HCT116 (cell line): Measurements from ENCODE around the gene RNF7. TPM values are rescaled to one million over a fixed set of nuclear protein-coding genes. Genes with fewer than 3 reads are reported as not detected.

Source experiments
- ATAC-seq: fragments of 200-7000 bp; cut with Tn5 transposase; 2 replicates; pipeline ENCODE4 v1.9.1; 2020; ENCODE audit warnings: mild to moderate bottlenecking, moderate library complexity
- BruUV-seq: library from RNA; stranded (reverse); fragments of 400-500 nt; replicated peaks from 2 replicates; lab custom pipeline; 2021; lab: Mats Ljungman, UMichigan
- CTCF ChIA-PET: fragments of 300-600 bp; sonication (Branson Sonifier 250); formaldehyde crosslinking; loops from one replicate; lab custom pipeline; 2021; ENCODE audit warnings: antibody characterized with exemption; lab: Charles Lee
- POLR2A ChIA-PET: fragments of 300-600, 350-600 bp; sonication (Branson Sonifier 250); formaldehyde crosslinking; loops from one replicate; lab custom pipeline; 2021; ENCODE audit warnings: antibody characterized with exemption; lab: Charles Lee
- RAD21 ChIA-PET, 2 experiments: fragments of 300-600 bp; sonication (Branson Sonifier 250); formaldehyde crosslinking; loops; one replicate each; lab custom pipeline; 2023; ENCODE audit warnings: low total read pairs in 2 of 2; ENCODE audit not compliant: uncharacterized antibody in 2 of 2, unreplicated experiment in 2 of 2, low non-redundant PET in 1 of 2; lab: Charles Lee
- DNase-seq: peaks from one replicate; pipeline ENCODE4 v3.0.0-alpha.2; 2010; ENCODE audit warnings: low read depth, low spot score
- H2AFZ ChIP-seq: fragments of 200-600 bp; shearing (Covaris generic), sonication (generic); 2 replicates; pipeline ENCODE4 v1.6.1; 2017; ENCODE audit warnings: low read depth, mixed run types, mixed read lengths, antibody characterized with exemption, low read length; ENCODE audit not compliant: poor library complexity, severe bottlenecking
- H3K27ac ChIP-seq: 2 replicates; pipeline ENCODE4 v1.5.1; 2012; ENCODE audit warnings: low read depth, low read length
- H3K27me3 ChIP-seq: fragments of 200-600 bp; sonication (generic); 2 replicates; pipeline ENCODE4 v1.6.1; 2016; ENCODE audit warnings: mixed run types, low read length, mixed read lengths; ENCODE audit not compliant: insufficient read depth
- H3K36me3 ChIP-seq, 2 experiments: fragments of 200-500 bp in 1 of 2; fragments of 200-600 bp in 1 of 2; sonication (Bioruptor generic) in 1 of 2; sonication (generic) in 1 of 2; 2 replicates each; pipeline versions ENCODE4 v1.5.1 to v1.6.1; 2014 to 2016; ENCODE audit warnings: low read length in 2 of 2, inconsistent platforms in 1 of 2, mixed read lengths in 1 of 2, mixed run types in 1 of 2; ENCODE audit not compliant: insufficient read depth in 2 of 2, control insufficient read depth in 1 of 2
- H3K4me1 ChIP-seq, 2 experiments: fragments of 200-600 bp in 1 of 2; sonication (generic) in 1 of 2; 2 replicates each; pipeline versions ENCODE4 v1.5.1 to v1.6.1; 2012 to 2017; ENCODE audit warnings: low read length in 2 of 2, inconsistent platforms in 1 of 2, mild to moderate bottlenecking in 1 of 2, mixed read lengths in 1 of 2, mixed run types in 1 of 2, moderate library complexity in 1 of 2; ENCODE audit not compliant: insufficient read depth in 2 of 2, control insufficient read depth in 1 of 2
- H3K4me2 ChIP-seq: fragments of 200-600 bp; sonication (generic); 2 replicates; pipeline ENCODE4 v1.6.1; 2017; ENCODE audit warnings: mixed run types, low read length, mixed read lengths
- H3K4me3 ChIP-seq, 2 experiments: fragments of 200-600 bp in 1 of 2; sonication (generic) in 1 of 2; replicated peaks in 1 of 2; 2 replicates each; pipeline ENCODE4 v1.5.1; 2011 to 2016; ENCODE audit warnings: low read length in 2 of 2, control low read depth in 1 of 2, low read depth in 1 of 2, mild to moderate bottlenecking in 1 of 2, mixed read lengths in 1 of 2, mixed run types in 1 of 2
- H3K79me2 ChIP-seq: fragments of 200-600 bp; sonication (generic); 2 replicates; pipeline ENCODE4 v1.6.1; 2017; ENCODE audit warnings: mild to moderate bottlenecking, mixed run types, low read length, moderate library complexity, mixed read lengths; ENCODE audit not compliant: insufficient read depth
- H3K9ac ChIP-seq: fragments of 200-600 bp; sonication (generic); 2 replicates; pipeline ENCODE4 v1.6.1; 2016; ENCODE audit warnings: low read length, mixed read lengths
- H3K9me2 ChIP-seq: fragments of 200-600 bp; sonication (generic), shearing (Covaris generic); 2 replicates; pipeline ENCODE4 v1.6.1; 2017; ENCODE audit warnings: mixed run types, mild to moderate bottlenecking, moderate library complexity; ENCODE audit not compliant: insufficient read depth
- H3K9me3 ChIP-seq, 2 experiments: fragments of 200-500 bp in 1 of 2; fragments of 200-600 bp in 1 of 2; sonication (Bioruptor generic) in 1 of 2; sonication (generic) in 1 of 2; 2 replicates each; pipeline ENCODE4 v1.6.1; 2014 to 2017; ENCODE audit warnings: low read length in 2 of 2, mixed read lengths in 2 of 2, inconsistent platforms in 1 of 2, low read depth in 1 of 2, mild to moderate bottlenecking in 1 of 2, mixed run types in 1 of 2, moderate library complexity in 1 of 2; ENCODE audit not compliant: control insufficient read depth in 1 of 2, insufficient read depth in 1 of 2
- H4K20me1 ChIP-seq: fragments of 200-600 bp; sonication (generic), shearing (Covaris generic); 2 replicates; pipeline ENCODE4 v1.6.1; 2017; ENCODE audit warnings: mixed run types, mild to moderate bottlenecking, moderate library complexity; ENCODE audit not compliant: insufficient read depth
- CEBPB ChIP-seq: IDR thresholded peaks from 2 replicates; pipeline ENCODE4 v1.6.1; 2012; ENCODE audit warnings: low read depth
- FOSL1 ChIP-seq: IDR thresholded peaks from 2 replicates; pipeline ENCODE4 v1.6.1; 2012; ENCODE audit warnings: low read depth
- JUND ChIP-seq: IDR thresholded peaks from 2 replicates; pipeline ENCODE4 v1.6.1; 2012
- POLR2AphosphoS5 ChIP-seq: IDR thresholded peaks from 2 replicates; pipeline ENCODE4 v1.6.1; 2011; ENCODE audit warnings: mild to moderate bottlenecking, low read depth, low read length, moderate library complexity
- RAD21 ChIP-seq: IDR thresholded peaks from 2 replicates; pipeline ENCODE4 v1.6.1; 2012; ENCODE audit warnings: low read depth, mild to moderate bottlenecking
- SIN3A ChIP-seq: IDR thresholded peaks from 2 replicates; pipeline ENCODE4 v1.6.1; 2012; ENCODE audit warnings: low read depth
- SP1 ChIP-seq: IDR thresholded peaks from 2 replicates; pipeline ENCODE4 v1.6.1; 2012; ENCODE audit warnings: low read depth
- TCF7L2 ChIP-seq: IDR thresholded peaks from 2 replicates; pipeline ENCODE4 v1.7.0; 2011; ENCODE audit warnings: borderline replicate concordance, inconsistent platforms; ENCODE audit not compliant: insufficient read depth, insufficient read length; ENCODE audit errors: extremely low read depth
- ZFX ChIP-seq: fragments of 450-650 bp; IDR thresholded peaks from 2 replicates; pipeline ENCODE4 v1.6.1; 2017
- intact Hi-C: fragments of 100-400 bp; cut with micrococcal nuclease; formaldehyde crosslinking; loops from 2 replicates; pipeline ENCODE4 v1.10.0; 2022
- total RNA-seq: library from RNA; stranded (reverse); gene quantifications from one replicate; pipeline ENCODE4 v1.2.1, GENCODE V29; 2021; ENCODE audit not compliant: unreplicated experiment
- TF ChIP-seq, protein P1 (sequence below): IDR thresholded peaks from 2 replicates; pipeline ENCODE4 v1.6.1; 2012; ENCODE audit warnings: low read depth
- TF ChIP-seq, protein P2 (sequence below): IDR thresholded peaks from 2 replicates; pipeline ENCODE4 v1.6.1; 2012

RNF7 gene
- total RNA-seq, 1 experiment from 2014 or later, result 82.3 TPM

DNA sequence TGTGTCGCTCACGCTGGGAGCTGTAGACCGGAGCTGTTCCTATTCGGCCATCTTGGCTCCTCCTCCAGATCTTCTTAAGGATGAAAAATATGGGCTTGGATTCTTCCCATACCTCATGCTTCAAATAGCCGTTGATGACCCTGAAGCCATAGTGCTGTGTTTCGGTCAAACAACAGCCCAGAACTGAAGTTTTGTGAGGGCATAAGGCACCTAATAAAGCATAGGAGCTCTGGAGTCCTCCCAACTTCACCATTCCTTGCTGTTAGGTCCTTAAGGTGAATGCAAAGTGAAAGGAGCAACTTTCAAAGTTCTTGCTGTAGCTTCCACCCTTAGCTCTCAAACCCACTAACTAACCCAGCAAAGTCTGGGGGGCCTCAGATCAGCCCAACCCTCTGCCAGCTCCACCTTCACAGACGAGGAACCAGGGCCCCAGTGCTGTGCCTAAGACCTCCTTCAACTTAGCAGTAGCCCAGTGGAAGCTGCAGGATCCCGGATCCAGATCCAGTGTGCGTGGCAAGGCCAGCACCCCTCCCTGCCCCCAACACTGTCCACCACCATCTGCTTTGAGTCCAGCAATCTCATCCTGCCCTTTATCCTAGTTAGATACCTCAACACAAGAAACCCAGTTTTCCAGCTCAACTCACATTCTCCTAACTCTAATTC lies 25.1 kb downstream of the RNF7 start, which contains the start of gene GRK7:
TSS of gene GRK7 (plus strand) at position 321 of the 663 bp plus-strand sequence. CDS start 14,877 bp downstream, outside the sequence.
- ChIA-PET CTCF (no interaction called here), POLR2A (no interaction called here), RAD21 (no interaction called here)
- intact Hi-C loops, result no loop called here
- H3K36me3 ChIP-seq, result no peaks in the 10 kb centered on the region
- no peak for TF ChIP-seq SP1
- TF ChIP-seq FOSL1, result no peak
- H3K9me2 ChIP-seq, result no peaks in the 10 kb centered on the region
- no peak within 1 kb of the TSS for H3K9ac ChIP-seq
- no peaks in the 10 kb centered on the region for H4K20me1 ChIP-seq
- ATAC-seq, result no peak
- H3K79me2 ChIP-seq, result no peaks in the 10 kb centered on the region
- H3K27ac ChIP-seq, result no peak within 1 kb of the TSS
- no peaks in the 10 kb centered on the region for H3K27me3 ChIP-seq
- H3K4me3 ChIP-seq, result no peak within 1 kb of the TSS
- H3K4me1 ChIP-seq, result no peaks in the 10 kb centered on the region
- H2AFZ ChIP-seq, result no peak within 1 kb of the TSS
- no peak within 1 kb of the TSS for H3K4me2 ChIP-seq
- BruUV-seq, result no TSS peak
- no peak for DNase-seq
- no peaks in the 10 kb centered on the region for H3K9me3 ChIP-seq

DNA sequence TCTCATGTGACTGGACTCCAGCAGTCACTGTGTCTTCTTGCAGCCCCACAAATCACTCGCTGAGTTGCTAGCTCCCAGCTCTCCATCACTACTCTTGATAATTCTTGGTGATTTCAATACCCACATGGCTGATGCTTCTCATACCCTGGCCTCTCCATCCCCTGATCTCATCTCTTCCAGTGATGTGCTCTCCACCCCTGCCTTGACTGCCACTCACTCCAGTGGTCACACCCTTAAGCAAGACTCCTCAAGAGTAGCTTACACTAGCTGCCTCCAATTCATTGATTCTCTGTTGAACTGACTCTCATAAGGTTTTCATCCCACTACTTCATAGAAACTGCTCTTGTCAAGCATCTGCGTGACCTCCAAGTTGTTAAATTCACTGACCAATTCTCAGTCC lies 25.9 kb downstream of the RNF7 start:
- Histone ChIP-seq H3K9ac (no peak overlapping the region), H3K9me2 (no peaks in the 10 kb centered on the region), H3K4me1 (no peaks in the 10 kb centered on the region), H3K4me2 (no peak overlapping the region), H3K27me3 (no peaks in the 10 kb centered on the region), H4K20me1 (no peaks in the 10 kb centered on the region), H3K27ac (no peak overlapping the region), H3K4me3 (no peak overlapping the region), H3K9me3 (no peaks in the 10 kb centered on the region), H3K79me2 (no peaks in the 10 kb centered on the region), H2AFZ (no peak overlapping the region), H3K36me3 (no peaks in the 10 kb centered on the region)
- TF ChIP-seq RAD21 (no peak), ZFX (no peak), POLR2AphosphoS5 (no peak), SIN3A (no peak), TCF7L2 (no peak), CEBPB (no peak), JUND (no peak)
- TF ChIP-seq, protein P1, sequence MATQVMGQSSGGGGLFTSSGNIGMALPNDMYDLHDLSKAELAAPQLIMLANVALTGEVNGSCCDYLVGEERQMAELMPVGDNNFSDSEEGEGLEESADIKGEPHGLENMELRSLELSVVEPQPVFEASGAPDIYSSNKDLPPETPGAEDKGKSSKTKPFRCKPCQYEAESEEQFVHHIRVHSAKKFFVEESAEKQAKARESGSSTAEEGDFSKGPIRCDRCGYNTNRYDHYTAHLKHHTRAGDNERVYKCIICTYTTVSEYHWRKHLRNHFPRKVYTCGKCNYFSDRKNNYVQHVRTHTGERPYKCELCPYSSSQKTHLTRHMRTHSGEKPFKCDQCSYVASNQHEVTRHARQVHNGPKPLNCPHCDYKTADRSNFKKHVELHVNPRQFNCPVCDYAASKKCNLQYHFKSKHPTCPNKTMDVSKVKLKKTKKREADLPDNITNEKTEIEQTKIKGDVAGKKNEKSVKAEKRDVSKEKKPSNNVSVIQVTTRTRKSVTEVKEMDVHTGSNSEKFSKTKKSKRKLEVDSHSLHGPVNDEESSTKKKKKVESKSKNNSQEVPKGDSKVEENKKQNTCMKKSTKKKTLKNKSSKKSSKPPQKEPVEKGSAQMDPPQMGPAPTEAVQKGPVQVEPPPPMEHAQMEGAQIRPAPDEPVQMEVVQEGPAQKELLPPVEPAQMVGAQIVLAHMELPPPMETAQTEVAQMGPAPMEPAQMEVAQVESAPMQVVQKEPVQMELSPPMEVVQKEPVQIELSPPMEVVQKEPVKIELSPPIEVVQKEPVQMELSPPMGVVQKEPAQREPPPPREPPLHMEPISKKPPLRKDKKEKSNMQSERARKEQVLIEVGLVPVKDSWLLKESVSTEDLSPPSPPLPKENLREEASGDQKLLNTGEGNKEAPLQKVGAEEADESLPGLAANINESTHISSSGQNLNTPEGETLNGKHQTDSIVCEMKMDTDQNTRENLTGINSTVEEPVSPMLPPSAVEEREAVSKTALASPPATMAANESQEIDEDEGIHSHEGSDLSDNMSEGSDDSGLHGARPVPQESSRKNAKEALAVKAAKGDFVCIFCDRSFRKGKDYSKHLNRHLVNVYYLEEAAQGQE, result no peak
- TF ChIP-seq, protein P2, sequence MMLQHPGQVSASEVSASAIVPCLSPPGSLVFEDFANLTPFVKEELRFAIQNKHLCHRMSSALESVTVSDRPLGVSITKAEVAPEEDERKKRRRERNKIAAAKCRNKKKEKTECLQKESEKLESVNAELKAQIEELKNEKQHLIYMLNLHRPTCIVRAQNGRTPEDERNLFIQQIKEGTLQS, result no peak
- ChIA-PET CTCF (no interaction called here), RAD21 (no interaction called here), POLR2A (no interaction called here)
- intact Hi-C loops, result no loop called here
- ATAC-seq (no peak), DNase-seq (no peak)
- no TSS peak for BruUV-seq
